Neural crest cell (in vitro differentiated cells): Measurements from ENCODE around the gene HDGFL1. TPM values are rescaled to one million over a fixed set of nuclear protein-coding genes. Genes with fewer than 3 reads are reported as not detected.

ENCODE experiments used
- DNase-seq: peaks from one replicate; pipeline ENCODE4 v3.0.0; 2021; ENCODE audit warnings: low read depth, mixed read lengths, low spot score
- H3K27ac Mint-ChIP-seq: one replicate; pipeline ENCODE4 v1.8.0; 2021; ENCODE audit warnings: mild to moderate bottlenecking, mixed read lengths; ENCODE audit not compliant: unreplicated experiment
- H3K27me3 Mint-ChIP-seq: 2 replicates; pipeline ENCODE4 v1.8.0; 2021; ENCODE audit warnings: low read depth, mild to moderate bottlenecking, mixed read lengths
- H3K36me3 Mint-ChIP-seq: 2 replicates; pipeline ENCODE4 v1.8.0; 2021; ENCODE audit warnings: low read depth, mild to moderate bottlenecking, mixed read lengths
- H3K4me1 Mint-ChIP-seq: 2 replicates; pipeline ENCODE4 v1.8.0; 2021; ENCODE audit warnings: mixed read lengths
- H3K4me3 Mint-ChIP-seq: one replicate; pipeline ENCODE4 v1.8.0; 2021; ENCODE audit warnings: mild to moderate bottlenecking, mixed read lengths
- H3K9me3 Mint-ChIP-seq: 2 replicates; pipeline ENCODE4 v1.8.0; 2021; ENCODE audit warnings: mixed read lengths
- CTCF ChIP-seq: fragments of 200-600 bp; sonication (generic); conservative IDR thresholded peaks from 2 replicates; pipeline ENCODE4 v1.5.0; 2021; ENCODE audit warnings: antibody characterized with exemption, mild to moderate bottlenecking
- total RNA-seq: library from RNA; stranded (reverse); gene quantifications from 2 replicates; pipeline ENCODE4 v1.2.1, GENCODE V29; 2021

The HDGFL1 gene
- total RNA-seq, 1 donor from 2014 or later: not detected

- Mint-ChIP-seq H3K4me3 (no peak overlapping the region), H3K27me3 (no peaks in the 10 kb centered on the region), H3K9me3 (no peaks in the 10 kb centered on the region), H3K27ac (no peak overlapping the region), H3K36me3 (no peaks in the 10 kb centered on the region), H3K4me1 (peaks cover 17% of the 10 kb centered on the region)
- no peak for TF ChIP-seq CTCF
- DNase-seq: no peak
Observed at GRCh38 chr6:22589118-22589517, 19.8 kb downstream of the HDGFL1 start.

GRCh38 chr6:22590423-22590822, 21.1 kb downstream of the HDGFL1 start:
- no peak for DNase-seq
- H3K36me3 Mint-ChIP-seq: no peaks in the 10 kb centered on the region
- no peaks in the 10 kb centered on the region for H3K27me3 Mint-ChIP-seq
- peaks cover 9% of the 10 kb centered on the region for H3K4me1 Mint-ChIP-seq
- TF ChIP-seq CTCF: no peak
- no peak overlapping the region for H3K27ac Mint-ChIP-seq
- no peaks in the 10 kb centered on the region for H3K9me3 Mint-ChIP-seq
- H3K4me3 Mint-ChIP-seq: no peak overlapping the region

- no peak for TF ChIP-seq CTCF
- Mint-ChIP-seq H3K4me3 (no peak overlapping the region), H3K4me1 (peaks cover 13% of the 10 kb centered on the region), H3K9me3 (no peaks in the 10 kb centered on the region), H3K27ac (no peak overlapping the region), H3K27me3 (no peaks in the 10 kb centered on the region), H3K36me3 (no peaks in the 10 kb centered on the region)
- DNase-seq: no peak
Observed at GRCh38 chr6:22593895-22594294, 24.5 kb downstream of the HDGFL1 start.

- H3K36me3 Mint-ChIP-seq: no peaks in the 10 kb centered on the region
- H3K9me3 Mint-ChIP-seq: peaks cover 2% of the 10 kb centered on the region
- no peaks in the 10 kb centered on the region for H3K27me3 Mint-ChIP-seq
- no peak for DNase-seq
- H3K4me3 Mint-ChIP-seq: no peak overlapping the region
- H3K4me1 Mint-ChIP-seq: peaks cover 14% of the 10 kb centered on the region
- no peak for TF ChIP-seq CTCF
- no peak overlapping the region for H3K27ac Mint-ChIP-seq
Observed at GRCh38 chr6:22596011-22596410, 26.6 kb downstream of the HDGFL1 start.

GRCh38 chr6:22598339-22598738, 29.0 kb downstream of the HDGFL1 start:
- no peak for DNase-seq
- Mint-ChIP-seq H3K9me3 (peaks cover 10% of the 10 kb centered on the region), H3K4me1 (peaks cover 14% of the 10 kb centered on the region), H3K4me3 (no peak overlapping the region), H3K27me3 (no peaks in the 10 kb centered on the region), H3K36me3 (peaks cover 7% of the 10 kb centered on the region), H3K27ac (no peak overlapping the region)
- TF ChIP-seq CTCF: no peak

- H3K27me3 Mint-ChIP-seq: no peaks in the 10 kb centered on the region
- TF ChIP-seq CTCF: no peak
- no peak for DNase-seq
- H3K36me3 Mint-ChIP-seq: peaks cover 7% of the 10 kb centered on the region
- H3K9me3 Mint-ChIP-seq: peaks cover 14% of the 10 kb centered on the region
- no peak overlapping the region for H3K27ac Mint-ChIP-seq
- peaks cover 14% of the 10 kb centered on the region for H3K4me1 Mint-ChIP-seq
- no peak overlapping the region for H3K4me3 Mint-ChIP-seq
Observed at GRCh38 chr6:22600059-22600458, 30.7 kb downstream of the HDGFL1 start.
